Natural killer cell (primary cell): Measurements from ENCODE around the gene CHI3L1. TPM values are rescaled to one million over a fixed set of nuclear protein-coding genes. Genes with fewer than 3 reads are reported as not detected.

Source experiments
- ATAC-seq, 3 donors: fragments of 150-1000 bp in 2 of 3; fragments of 200-7000 bp in 1 of 3; cut with Tn5 transposase; 1 replicate in 1 of 3; 2 replicates in 2 of 3; pipeline ENCODE4 v1.10.0; 2021; ENCODE audit warnings: mild to moderate bottlenecking in 2 of 3, moderate library complexity in 2 of 3
- DNase-seq, 2 donors: peaks; one replicate each; pipeline versions ENCODE4 v3.0.0 to v3.0.0-alpha.2; 2013 to 2021; ENCODE audit warnings: mixed read lengths in 1 of 2
- H3K27ac ChIP-seq: one replicate; pipeline ENCODE4 v1.5.1; 2013; ENCODE audit warnings: mild to moderate bottlenecking, low read length
- H3K27me3 ChIP-seq: one replicate; pipeline ENCODE4 v1.6.1; 2013; ENCODE audit warnings: low read length; ENCODE audit not compliant: control insufficient read depth, insufficient read depth
- H3K36me3 ChIP-seq: one replicate; pipeline ENCODE4 v1.6.1; 2013; ENCODE audit warnings: low read length; ENCODE audit not compliant: control insufficient read depth, insufficient read depth
- H3K4me1 ChIP-seq: one replicate; pipeline ENCODE4 v1.6.1; 2013; ENCODE audit warnings: low read length; ENCODE audit not compliant: control insufficient read depth, insufficient read depth
- H3K4me3 ChIP-seq: one replicate; pipeline ENCODE4 v1.5.1; 2013; ENCODE audit warnings: low read length
- H3K9me3 ChIP-seq: one replicate; pipeline ENCODE4 v1.6.1; 2013; ENCODE audit warnings: low read length; ENCODE audit not compliant: control insufficient read depth, insufficient read depth
- H3K27ac Mint-ChIP-seq, 2 donors: one replicate each; pipeline ENCODE4 v1.8.0; 2022; ENCODE audit warnings: mild to moderate bottlenecking in 2 of 2, mixed read lengths in 2 of 2, moderate library complexity in 1 of 2
- H3K27me3 Mint-ChIP-seq, 2 donors: one replicate each; pipeline ENCODE4 v1.8.0; 2022; ENCODE audit warnings: low read depth in 2 of 2, mixed read lengths in 2 of 2
- H3K36me3 Mint-ChIP-seq: one replicate; pipeline ENCODE4 v1.8.0; 2022; ENCODE audit warnings: mixed read lengths
- H3K4me1 Mint-ChIP-seq, 2 donors: one replicate each; pipeline ENCODE4 v1.8.0; 2022; ENCODE audit warnings: mixed read lengths in 2 of 2
- H3K4me3 Mint-ChIP-seq: one replicate; pipeline ENCODE4 v1.8.0; 2022; ENCODE audit warnings: mild to moderate bottlenecking, moderate library complexity, mixed read lengths
- H3K9me3 Mint-ChIP-seq, 2 donors: one replicate each; pipeline ENCODE4 v1.8.0; 2022; ENCODE audit warnings: mixed read lengths in 2 of 2
- CTCF ChIP-seq: fragments of 200-600 bp; IDR thresholded peaks from one replicate; pipeline ENCODE4 v1.8.0; 2022; ENCODE audit warnings: antibody characterized with exemption
- WGBS: methylation state at CpG from one replicate; pipeline ENCODE4 v1.1.7; 2013; ENCODE audit warnings: missing lambda C conversion rate; ENCODE audit not compliant: insufficient coverage; 5-methylcytosine and 5-hydroxymethylcytosine counted together
- intact Hi-C: fragments of 100-400 bp; cut with micrococcal nuclease; formaldehyde crosslinking; loops from one replicate; pipeline ENCODE4 v1.14.2; 2022
- total RNA-seq, 4 donors: library from RNA; stranded (reverse); fragments of 120-200 nt in 1 of 4; gene quantifications; one replicate each; pipeline versions ENCODE4 v1.2.3 to v1.2.4, GENCODE V29; 2013 to 2022

The CHI3L1 gene
- total RNA-seq, 3 donors from 2014 or later (not counting 1 experiment from before 2014, with no cell fraction given): 1.0 TPM; not detected in 2

GRCh38 chr1:203199816-203200571 is 13.5 kb upstream of the CHI3L1 start:
- DNase-seq (no peak), ATAC-seq (no peak)
- intact Hi-C loops: no loop called here
- TF ChIP-seq CTCF: no peak
- H3K4me1 ChIP-seq: peaks cover 7% of the 10 kb centered on the region
- no peaks in the 10 kb centered on the region for H3K36me3 ChIP-seq
- H3K27me3 ChIP-seq: no peaks in the 10 kb centered on the region
- H3K27me3 Mint-ChIP-seq: peaks cover 23 to 32% of the 10 kb centered on the region in 2 donors
- H3K4me3 Mint-ChIP-seq: no peak overlapping the region
- no peaks in the 10 kb centered on the region for H3K4me1 Mint-ChIP-seq
- H3K27ac ChIP-seq: no peak overlapping the region
- H3K4me3 ChIP-seq: no peak overlapping the region
- 66% methylated on average over 8 of the region's 8 CpGs for WGBS
- H3K27ac Mint-ChIP-seq: no peak overlapping the region
- no peaks in the 10 kb centered on the region for H3K9me3 Mint-ChIP-seq
- no peaks in the 10 kb centered on the region for H3K9me3 ChIP-seq
- no peaks in the 10 kb centered on the region for H3K36me3 Mint-ChIP-seq

GRCh38 chr1:203199481-203199815 is 12.9 kb upstream of the CHI3L1 start:
- H3K27ac ChIP-seq: no peak overlapping the region
- TF ChIP-seq CTCF: no peak
- no peak overlapping the region for H3K4me3 ChIP-seq
- ATAC-seq (no peak), DNase-seq (no peak)
- H3K9me3 ChIP-seq: no peaks in the 10 kb centered on the region
- H3K4me1 Mint-ChIP-seq: no peaks in the 10 kb centered on the region
- H3K4me1 ChIP-seq: peaks cover 7% of the 10 kb centered on the region
- no peaks in the 10 kb centered on the region for H3K27me3 ChIP-seq
- H3K27ac Mint-ChIP-seq: no peak overlapping the region
- H3K36me3 Mint-ChIP-seq: no peaks in the 10 kb centered on the region
- H3K27me3 Mint-ChIP-seq: peaks cover 23 to 32% of the 10 kb centered on the region in 2 donors
- H3K4me3 Mint-ChIP-seq: no peak overlapping the region
- intact Hi-C loops: no loop called here
- no peaks in the 10 kb centered on the region for H3K36me3 ChIP-seq
- H3K9me3 Mint-ChIP-seq: no peaks in the 10 kb centered on the region
- WGBS: 90% methylated on average over 6 of the region's 6 CpGs

- ATAC-seq: no peak
- Mint-ChIP-seq H3K4me1 (no peaks in the 10 kb centered on the region), H3K27ac (no peak overlapping the region), H3K9me3 (no peaks in the 10 kb centered on the region), H3K27me3 (peaks cover 28 to 32% of the 10 kb centered on the region in 2 donors), H3K36me3 (no peaks in the 10 kb centered on the region), H3K4me3 (no peak overlapping the region)
- no peak overlapping the region for H3K4me3 ChIP-seq
- no peak for DNase-seq
- no peak for TF ChIP-seq CTCF
- no peaks in the 10 kb centered on the region for H3K9me3 ChIP-seq
- H3K36me3 ChIP-seq: no peaks in the 10 kb centered on the region
- no peak overlapping the region for H3K27ac ChIP-seq
- peaks cover 7% of the 10 kb centered on the region for H3K4me1 ChIP-seq
- 88% methylated on average over 3 of the region's 3 CpGs for WGBS
- intact Hi-C loops: no loop called here
- H3K27me3 ChIP-seq: no peaks in the 10 kb centered on the region
These were observed 12.5 kb upstream of the CHI3L1 start for GRCh38 chr1:203199002-203199401.

- no peaks in the 10 kb centered on the region for H3K4me1 Mint-ChIP-seq
- WGBS: 39% methylated on average over 3 of the region's 3 CpGs
- Histone ChIP-seq H3K4me1 (peaks cover 5% of the 10 kb centered on the region), H3K4me3 (no peak overlapping the region), H3K9me3 (no peaks in the 10 kb centered on the region), H3K27me3 (no peaks in the 10 kb centered on the region), H3K36me3 (no peaks in the 10 kb centered on the region), H3K27ac (no peak overlapping the region)
- H3K9me3 Mint-ChIP-seq: no peaks in the 10 kb centered on the region
- ATAC-seq (no peak), DNase-seq (no peak)
- intact Hi-C loops: no loop called here
- H3K27me3 Mint-ChIP-seq: peaks cover 22 to 24% of the 10 kb centered on the region in 2 donors
- H3K27ac Mint-ChIP-seq: no peak overlapping the region
- H3K36me3 Mint-ChIP-seq: no peaks in the 10 kb centered on the region
- no peak overlapping the region for H3K4me3 Mint-ChIP-seq
- no peak for TF ChIP-seq CTCF
These were observed 11.1 kb upstream of the CHI3L1 start for GRCh38 chr1:203197625-203198024.
